Left renal cortex interstitium (tissue), 4 donors: ENCODE data around the gene AAMDC. TPM values are rescaled to one million over a fixed set of nuclear protein-coding genes. Genes with fewer than 3 reads are reported as not detected.
A peak's percentile ranks its signal among the peaks of the same experiment; 100 is the strongest.
"Not testable (repeated sequence)": the region's sequence is repeated elsewhere in the genome, so short reads cannot be mapped to it uniquely, and the experiment has no call there.

Source experiments
- DNase-seq, 4 donors: peaks; one replicate each; pipeline ENCODE4 v3.0.0-alpha.2; 2013; ENCODE audit warnings: low read depth in 4 of 4, low spot score in 2 of 4, missing footprints in 1 of 4
- polyA plus RNA-seq, 4 donors: library from polyadenylated mRNA; unstranded; fragments of 120-200 nt; gene quantifications; one replicate each; pipeline ENCODE4 v1.2.1, GENCODE V29; 2013; ENCODE audit not compliant: insufficient read length in 4 of 4

Gene AAMDC
- polyA plus RNA-seq, 4 donors: 45.0 to 58.9 (median 50.3) TPM

DNA sequence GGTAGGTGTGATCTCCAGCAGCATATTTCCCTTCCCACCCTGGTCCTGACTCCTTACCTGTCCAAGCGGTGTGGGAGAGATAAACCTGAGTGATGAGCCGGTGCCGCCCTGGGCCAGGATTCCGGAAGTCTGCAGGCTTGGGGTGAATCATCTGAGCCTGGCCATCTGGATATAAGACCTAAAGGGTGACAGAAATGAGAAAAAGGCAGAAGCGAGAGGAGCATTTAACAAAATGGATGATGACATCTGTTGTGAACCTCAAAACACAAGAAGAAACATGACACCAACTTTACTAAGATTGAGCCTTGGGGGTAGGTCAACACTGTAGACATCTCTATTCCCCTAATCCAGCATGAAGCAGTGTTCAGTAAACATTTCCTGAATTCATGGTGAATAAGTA, 62.8 kb downstream of the AAMDC start:
- DNase-seq: no peak

DNA sequence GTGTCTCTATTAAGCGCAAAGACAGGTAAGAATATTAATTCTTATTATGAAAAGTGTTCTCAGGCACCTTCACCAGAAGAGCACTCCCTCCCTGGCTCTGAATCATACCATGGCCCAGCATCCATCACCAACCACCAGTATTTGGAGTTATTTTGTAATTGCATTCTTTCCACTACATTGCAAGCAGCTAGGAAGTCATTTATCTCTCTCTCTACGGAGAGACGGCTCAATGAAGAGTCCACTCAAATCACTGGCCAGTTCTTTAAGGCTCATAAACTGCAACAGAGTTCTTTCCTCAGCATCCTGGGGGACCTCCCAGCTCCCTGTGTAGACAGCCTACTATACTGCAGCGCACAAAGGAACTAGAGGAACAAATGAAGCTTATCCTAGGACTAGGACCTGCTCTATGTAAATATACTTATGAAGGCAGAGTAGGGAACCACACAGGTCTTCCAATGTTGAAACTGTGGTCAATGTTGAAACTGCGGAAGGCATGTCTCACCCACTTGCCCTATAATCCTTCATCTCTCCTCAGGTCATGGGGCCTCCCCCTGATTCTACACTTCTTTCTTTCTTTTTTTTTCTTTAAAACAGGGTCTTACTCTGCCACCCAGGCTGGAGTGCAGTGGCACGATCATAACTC, 63.4 kb downstream of the AAMDC start:
- DNase-seq: no peak

DNA sequence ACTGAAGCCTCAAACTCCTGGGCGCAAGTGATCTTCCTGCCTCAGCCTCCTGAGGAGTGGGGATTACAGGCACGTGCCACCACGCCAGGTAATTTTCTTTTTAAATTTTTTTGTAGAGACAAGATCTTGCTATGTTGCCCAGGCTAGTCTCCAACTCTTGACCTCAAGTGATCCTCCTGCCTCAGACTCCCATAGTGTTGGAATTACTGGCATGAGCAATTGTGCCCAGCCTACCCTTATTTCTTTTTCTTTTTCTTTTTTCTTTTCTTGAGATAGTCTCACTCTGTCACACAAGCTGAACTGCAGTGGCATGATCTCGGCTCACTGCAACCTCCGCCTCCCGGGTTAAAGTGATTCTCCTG, 63.9 kb downstream of the AAMDC start:
- no peak for DNase-seq

DNA sequence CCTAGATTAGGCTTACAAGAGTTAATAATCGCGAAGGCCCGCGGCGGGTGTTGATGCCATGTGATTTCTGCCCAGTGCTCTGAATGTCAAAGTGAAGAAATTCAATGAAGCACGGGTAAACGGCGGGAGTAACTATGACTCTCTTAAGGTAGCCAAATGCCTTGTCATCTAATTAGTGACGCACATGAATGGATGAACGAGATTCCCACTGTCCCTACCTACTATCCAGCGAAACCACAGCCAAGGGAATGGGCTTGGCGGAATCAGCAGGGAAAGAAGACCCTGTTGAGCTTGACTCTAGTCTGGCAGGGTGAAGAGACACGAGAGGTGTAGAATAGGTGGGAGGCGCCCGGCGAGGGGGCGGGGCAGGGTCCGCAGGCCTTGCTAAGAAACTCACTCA, 65.5 kb downstream of the AAMDC start:
- DNase-seq: no peak

DNA sequence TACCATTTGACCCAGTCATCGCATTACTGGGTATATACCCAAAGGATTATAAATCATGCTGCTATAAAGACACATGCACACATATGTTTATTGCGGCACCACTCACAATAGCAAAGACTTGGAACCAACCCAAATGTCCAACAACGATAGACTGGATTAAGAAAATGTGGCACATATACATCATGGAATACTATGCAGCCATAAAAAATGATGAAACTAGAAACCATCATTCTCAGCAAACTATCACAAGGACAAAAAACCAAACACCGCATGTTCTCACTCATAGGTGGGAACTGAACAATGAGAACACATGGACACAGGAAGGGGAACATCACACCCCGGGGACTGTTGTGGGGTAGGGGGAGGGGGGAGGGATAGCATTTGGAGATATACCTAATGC, 68.1 kb downstream of the AAMDC start:
- DNase-seq: not testable (repeated sequence)

GRCh38 chr11:77890100-77890614, 69.2 kb downstream of the AAMDC start:
- DNase-seq: not testable (repeated sequence)

GRCh38 chr11:77890619-77891056, 69.7 kb downstream of the AAMDC start:
- not testable (repeated sequence) for DNase-seq

GRCh38 chr11:77891256-77891655, 70.3 kb downstream of the AAMDC start:
- not testable (repeated sequence) for DNase-seq

DNA sequence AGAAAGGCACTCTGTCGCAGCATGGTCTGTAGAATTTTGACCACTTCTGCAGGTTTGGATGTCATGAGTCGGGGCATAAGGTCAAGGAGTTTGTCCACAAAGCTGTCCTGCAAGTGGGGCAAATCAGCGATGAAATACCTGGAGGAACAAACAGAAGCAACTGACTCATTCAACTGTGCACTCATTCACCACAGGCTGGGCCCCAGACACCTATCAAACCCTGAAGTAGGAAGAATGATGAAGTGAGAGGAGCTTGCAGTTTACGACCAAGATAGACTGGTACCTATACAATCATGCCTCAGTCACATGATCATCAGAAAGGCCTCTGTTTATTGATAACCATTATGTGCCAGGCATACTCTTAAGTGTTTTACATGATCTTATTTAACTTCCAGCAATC, 70.8 kb downstream of the AAMDC start:
- not testable (repeated sequence) for DNase-seq

DNA sequence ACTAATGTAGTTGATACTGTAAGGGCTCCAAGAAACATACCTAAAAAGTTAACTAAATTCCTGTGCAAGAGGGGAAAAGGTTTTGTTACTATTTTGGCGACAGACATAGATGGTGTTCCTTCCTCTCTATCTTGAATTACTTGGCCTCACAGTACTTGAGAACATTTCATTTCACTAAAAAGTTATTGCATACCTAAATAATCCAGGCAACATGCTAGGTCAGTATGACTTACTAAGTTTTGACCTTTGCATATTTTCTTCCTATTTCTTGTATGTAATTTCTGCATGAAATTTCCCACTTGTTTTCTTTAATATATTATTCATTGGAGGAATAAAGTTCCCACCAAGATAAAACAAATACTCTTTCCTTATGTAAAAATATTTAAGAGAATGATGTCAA, 74.0 kb downstream of the AAMDC start:
- not testable (repeated sequence) for DNase-seq

GRCh38 chr11:77908835-77909234, 87.9 kb downstream of the AAMDC start:
- DNase-seq: no peak

DNA sequence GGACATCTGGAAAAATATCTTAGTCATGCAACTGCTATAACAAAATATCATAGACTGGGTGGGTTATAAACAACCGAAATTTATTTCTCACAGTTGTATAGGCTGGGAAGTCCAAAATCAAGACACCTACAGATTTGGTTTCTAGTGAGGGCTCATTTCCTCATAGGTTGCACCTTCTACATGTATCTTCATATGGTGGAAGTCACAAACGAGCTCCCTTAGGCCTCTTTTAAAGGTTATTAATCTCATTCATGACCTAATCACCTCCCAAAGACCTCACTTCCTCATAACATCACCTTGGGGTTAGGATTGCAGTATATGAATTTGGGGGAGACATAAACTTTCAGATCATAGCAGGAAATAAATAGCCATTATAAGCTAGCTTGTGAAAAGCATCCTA, 88.3 kb downstream of the AAMDC start:
- DNase-seq: no peak

DNA sequence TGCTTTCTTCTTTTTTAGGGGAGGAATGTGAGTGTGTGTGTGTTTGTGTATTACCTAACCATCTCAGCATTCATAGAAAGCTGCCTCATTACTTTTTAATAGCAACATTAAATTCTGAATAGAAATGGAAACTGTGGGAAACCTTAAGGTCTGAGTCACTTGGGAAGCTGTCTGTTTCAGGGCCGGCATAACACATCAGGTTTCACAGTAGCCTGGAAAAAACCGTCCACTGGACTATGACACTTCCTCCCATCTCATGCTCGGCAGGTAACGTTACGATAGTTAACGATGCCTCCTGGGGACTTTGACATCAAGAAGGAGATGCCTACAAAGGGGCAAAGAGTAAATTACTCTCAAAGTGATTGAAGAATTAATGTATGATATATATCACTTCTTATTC, 89.9 kb downstream of the AAMDC start:
- not testable (repeated sequence) for DNase-seq

DNA sequence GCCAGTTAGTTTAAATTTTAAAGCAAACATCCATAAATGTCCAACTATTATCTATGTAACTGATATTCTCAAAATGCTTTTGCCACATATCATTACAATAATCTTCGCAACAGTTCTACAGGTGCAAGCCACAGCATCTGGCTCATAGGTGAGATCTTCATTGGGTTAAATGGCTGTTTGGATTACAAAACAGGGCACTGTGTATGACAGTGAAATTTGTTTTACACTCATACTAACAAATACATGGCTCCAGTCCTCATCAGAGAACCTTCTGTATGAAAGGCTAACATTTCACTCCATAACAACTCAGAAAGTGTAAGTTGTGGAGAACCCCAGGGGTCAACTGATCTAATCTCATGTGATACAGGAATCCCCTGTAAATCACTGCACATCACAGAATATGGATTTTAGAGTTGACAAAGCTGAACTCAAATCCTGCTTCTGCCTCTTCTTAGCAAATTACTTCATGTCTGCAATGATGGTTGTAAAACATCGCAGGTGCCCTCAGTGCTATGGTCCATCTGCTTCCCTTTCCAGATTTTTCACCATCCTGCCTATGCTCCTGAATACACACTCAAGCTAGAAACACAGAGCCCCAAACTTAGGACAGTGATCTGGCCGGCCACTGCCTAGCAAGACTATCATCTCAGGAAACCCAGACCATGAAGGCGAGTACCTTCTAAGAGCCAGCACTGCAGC, 92.8 kb downstream of the AAMDC start:
- DNase-seq: not testable (repeated sequence)

- DNase-seq: peak; percentile 3 to 16 (median 8)
These were observed 93.4 kb downstream of the AAMDC start for GRCh38 chr11:77914307-77914791.

- not testable (repeated sequence) for DNase-seq
These were observed 96.8 kb downstream of the AAMDC start for GRCh38 chr11:77917713-77918112.

Other genes with a start within 250 kb of the AAMDC start
- 1 to 10 TPM; 3.6 to 5.3 (median 4.3) TPM for gene AQP11, start 231.2 kb upstream of the AAMDC start, polyA plus RNA-seq
- 100 to 1,000 TPM; 176 to 229 (median 213) TPM for gene CLNS1A, start 183.3 kb upstream of the AAMDC start, polyA plus RNA-seq
- 10 to 100 TPM; 51.1 to 73.1 (median 65.7) TPM for gene RSF1, start 422 bp upstream of the AAMDC start, polyA plus RNA-seq
- 10 to 100 TPM; 39.9 to 46.9 (median 44.3) TPM for gene INTS4, start 173.5 kb downstream of the AAMDC start, polyA plus RNA-seq
- gene KCTD14, start 202.1 kb downstream of the AAMDC start, polyA plus RNA-seq: 10 to 100 TPM; 11.7 to 16.9 (median 13.3) TPM
- gene THRSP, start 242.7 kb downstream of the AAMDC start, polyA plus RNA-seq: under 1 TPM in 3 of 4 donors, not detected in 1; 0.34 to 0.46 (median 0.43) TPM